SJCRH30 (cell line): ENCODE measurements around the gene C1orf159. TPM values are rescaled to one million over a fixed set of nuclear protein-coding genes. Genes with fewer than 3 reads are reported as not detected.

Experiments
- DNase-seq, 2 experiments: peaks; one replicate each; pipeline ENCODE4 v3.0.0-alpha.2; 2015 to 2020
- H3K27ac ChIP-seq: fragments of 250-450 bp; sonication (Bioruptor Pico); 2 replicates; pipeline ENCODE4 v1.5.1; 2020; ENCODE audit warnings: mild to moderate bottlenecking, moderate library complexity
- H3K27me3 ChIP-seq: fragments of 250-450 bp; sonication (Bioruptor Pico); 2 replicates; pipeline ENCODE4 v1.5.1; 2020; ENCODE audit warnings: mild to moderate bottlenecking, moderate library complexity
- H3K36me3 ChIP-seq: fragments of 250-450 bp; sonication (Bioruptor Pico); 2 replicates; pipeline ENCODE4 v1.5.1; 2020; ENCODE audit warnings: mild to moderate bottlenecking, moderate library complexity
- H3K4me1 ChIP-seq: fragments of 250-450 bp; sonication (Bioruptor Pico); 2 replicates; pipeline ENCODE4 v1.5.1; 2020; ENCODE audit warnings: mild to moderate bottlenecking, moderate library complexity
- H3K4me3 ChIP-seq: fragments of 250-450 bp; sonication (Bioruptor Pico); 2 replicates; pipeline ENCODE4 v1.5.1; 2020; ENCODE audit warnings: mild to moderate bottlenecking, moderate library complexity
- H3K9me3 ChIP-seq: fragments of 250-450 bp; sonication (Bioruptor Pico); replicated peaks from 2 replicates; pipeline ENCODE4 v1.5.1; 2020; ENCODE audit warnings: mild to moderate bottlenecking, moderate library complexity
- total RNA-seq: library from RNA; depleted of rRNA; stranded (reverse); fragments of >200 nt; shearing (Covaris generic); gene quantifications from 2 replicates; pipeline ENCODE4 v1.2.3, GENCODE V29; 2014; rRNA removed

The C1orf159 gene
- total RNA-seq: 19.9 and 20.8 TPM in 2 replicates

GRCh38 chr1:1115786-1116700 is at the start of gene C1orf159:
C1orf159 (minus strand) TSS chr1:1116089; CDS start chr1:1091543, 24,546 bp downstream.
- Histone ChIP-seq H3K4me1 (peaks cover 8% of the 10 kb centered on the region; the same call in 1 of the 2 replicates), H3K9me3 (no peaks in the 10 kb centered on the region), H3K4me3 (peak within 1 kb of the TSS; percentile 98), H3K27me3 (peaks cover 31% of the 10 kb centered on the region), H3K27ac (peak within 1 kb of the TSS; percentile 61), H3K36me3 (peaks cover 10% of the 10 kb centered on the region)
- DNase-seq: peak; percentile 99

GRCh38 chr1:1165485-1165884 is 49.6 kb upstream of the C1orf159 start:
- H3K27me3 ChIP-seq: peaks cover 70% of the 10 kb centered on the region
- H3K9me3 ChIP-seq: no peaks in the 10 kb centered on the region
- no peak overlapping the region for H3K4me3 ChIP-seq
- peaks cover 13% of the 10 kb centered on the region for H3K4me1 ChIP-seq
- DNase-seq: no peak
- no peak overlapping the region for H3K27ac ChIP-seq
- H3K36me3 ChIP-seq: no peaks in the 10 kb centered on the region

- Histone ChIP-seq H3K4me3 (no peak overlapping the region), H3K36me3 (no peaks in the 10 kb centered on the region), H3K4me1 (peaks cover 17% of the 10 kb centered on the region), H3K9me3 (no peaks in the 10 kb centered on the region), H3K27ac (no peak overlapping the region), H3K27me3 (peaks cover 63% of the 10 kb centered on the region)
- no peak for DNase-seq
These were observed 49.0 kb upstream of the C1orf159 start for GRCh38 chr1:1164701-1165451.

GRCh38 chr1:1164361-1164700 is 48.4 kb upstream of the C1orf159 start:
- Histone ChIP-seq H3K4me3 (no peak overlapping the region), H3K27me3 (peaks cover 58% of the 10 kb centered on the region), H3K36me3 (no peaks in the 10 kb centered on the region), H3K27ac (no peak overlapping the region), H3K9me3 (no peaks in the 10 kb centered on the region), H3K4me1 (peaks cover 22% of the 10 kb centered on the region)
- DNase-seq: no peak

GRCh38 chr1:1163538-1164070 is 47.7 kb upstream of the C1orf159 start:
- Histone ChIP-seq H3K4me3 (no peak overlapping the region), H3K9me3 (no peaks in the 10 kb centered on the region), H3K27ac (no peak overlapping the region), H3K36me3 (no peaks in the 10 kb centered on the region), H3K4me1 (peaks cover 30% of the 10 kb centered on the region), H3K27me3 (peaks cover 51% of the 10 kb centered on the region)
- no peak for DNase-seq

- H3K4me3 ChIP-seq: no peak overlapping the region
- H3K27ac ChIP-seq: no peak overlapping the region
- peaks cover 44% of the 10 kb centered on the region for H3K27me3 ChIP-seq
- H3K36me3 ChIP-seq: no peaks in the 10 kb centered on the region
- no peaks in the 10 kb centered on the region for H3K9me3 ChIP-seq
- H3K4me1 ChIP-seq: peaks cover 33% of the 10 kb centered on the region
- DNase-seq: no peak
These were observed 47.0 kb upstream of the C1orf159 start for GRCh38 chr1:1162597-1163537.

GRCh38 chr1:1161683-1162079 is 45.8 kb upstream of the C1orf159 start:
- peaks cover 33% of the 10 kb centered on the region for H3K27me3 ChIP-seq
- H3K27ac ChIP-seq: no peak overlapping the region
- H3K4me3 ChIP-seq: no peak overlapping the region
- no peaks in the 10 kb centered on the region for H3K9me3 ChIP-seq
- peaks cover 33% of the 10 kb centered on the region for H3K4me1 ChIP-seq
- no peaks in the 10 kb centered on the region for H3K36me3 ChIP-seq
- DNase-seq: no peak

DNA sequence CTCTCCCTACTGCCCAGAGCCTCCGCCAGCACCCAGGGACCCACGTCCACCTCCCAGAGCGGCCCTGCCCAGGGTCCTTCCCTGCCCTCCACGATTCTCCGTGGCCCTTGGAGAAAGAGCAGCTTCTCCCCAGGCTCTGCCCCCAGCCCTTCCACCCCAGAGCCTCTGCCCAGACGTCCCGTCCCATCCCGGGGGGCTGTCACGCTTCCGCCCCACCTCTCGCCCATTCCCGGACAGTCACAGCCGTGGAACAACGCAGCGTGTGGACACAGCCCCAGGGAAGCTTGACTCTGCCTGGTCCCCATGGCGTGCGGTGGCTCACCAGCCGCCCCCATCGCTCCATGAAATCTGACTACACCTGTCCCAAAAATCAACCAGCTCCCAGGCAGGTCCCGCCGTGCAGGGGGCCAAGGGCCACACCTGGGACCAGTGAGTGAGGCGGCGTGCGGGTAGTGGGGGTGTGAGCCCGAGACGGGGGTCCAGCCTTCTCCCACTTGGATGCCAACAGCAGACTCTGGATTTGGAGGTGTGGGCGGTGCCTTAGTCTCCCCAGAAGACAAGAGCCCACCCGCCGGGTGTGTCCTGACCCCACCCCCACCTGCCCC is 45.3 kb upstream of the C1orf159 start:
- Histone ChIP-seq H3K4me3 (no peak overlapping the region), H3K4me1 (peaks cover 33% of the 10 kb centered on the region), H3K27ac (no peak overlapping the region), H3K9me3 (no peaks in the 10 kb centered on the region), H3K36me3 (no peaks in the 10 kb centered on the region), H3K27me3 (peaks cover 31% of the 10 kb centered on the region)
- no peak for DNase-seq

DNA sequence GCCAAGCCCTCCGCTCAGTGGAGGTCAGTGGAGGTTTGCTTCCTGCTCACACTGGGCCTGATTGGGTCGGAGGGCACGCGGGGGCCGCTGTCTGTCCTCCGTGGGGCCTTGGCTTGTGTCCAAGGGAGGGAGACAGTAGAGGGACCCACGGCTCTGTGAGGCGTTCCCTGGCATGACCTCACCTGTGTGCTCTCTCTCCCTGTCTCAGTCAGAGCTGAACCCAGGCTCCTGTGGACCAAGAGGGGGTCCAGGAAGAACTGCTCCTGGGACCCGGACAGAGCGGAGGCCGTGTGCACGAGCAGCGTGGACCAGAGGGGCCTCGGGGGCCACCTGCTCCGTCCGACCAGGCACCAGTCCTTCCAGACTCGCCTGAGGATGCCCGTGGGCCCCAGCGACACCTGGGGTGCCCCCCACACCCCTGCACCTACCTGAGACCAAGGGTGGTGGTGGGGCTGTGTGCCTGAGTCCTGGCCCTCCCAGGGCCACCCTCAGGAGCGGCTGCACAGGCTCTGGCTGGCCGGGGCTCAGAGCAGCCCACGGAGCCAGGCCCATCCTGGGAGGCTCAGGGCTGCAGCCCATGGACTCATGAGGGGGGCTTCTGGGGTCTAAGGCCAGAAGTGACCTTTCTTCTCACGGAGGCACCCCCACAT is 44.5 kb upstream of the C1orf159 start:
- H3K27me3 ChIP-seq: peaks cover 23% of the 10 kb centered on the region
- H3K4me3 ChIP-seq: no peak overlapping the region
- no peaks in the 10 kb centered on the region for H3K36me3 ChIP-seq
- H3K9me3 ChIP-seq: no peaks in the 10 kb centered on the region; the same call in 1 of the 2 replicates
- H3K4me1 ChIP-seq: peaks cover 25% of the 10 kb centered on the region
- no peak overlapping the region for H3K27ac ChIP-seq
- DNase-seq: no peak

DNA sequence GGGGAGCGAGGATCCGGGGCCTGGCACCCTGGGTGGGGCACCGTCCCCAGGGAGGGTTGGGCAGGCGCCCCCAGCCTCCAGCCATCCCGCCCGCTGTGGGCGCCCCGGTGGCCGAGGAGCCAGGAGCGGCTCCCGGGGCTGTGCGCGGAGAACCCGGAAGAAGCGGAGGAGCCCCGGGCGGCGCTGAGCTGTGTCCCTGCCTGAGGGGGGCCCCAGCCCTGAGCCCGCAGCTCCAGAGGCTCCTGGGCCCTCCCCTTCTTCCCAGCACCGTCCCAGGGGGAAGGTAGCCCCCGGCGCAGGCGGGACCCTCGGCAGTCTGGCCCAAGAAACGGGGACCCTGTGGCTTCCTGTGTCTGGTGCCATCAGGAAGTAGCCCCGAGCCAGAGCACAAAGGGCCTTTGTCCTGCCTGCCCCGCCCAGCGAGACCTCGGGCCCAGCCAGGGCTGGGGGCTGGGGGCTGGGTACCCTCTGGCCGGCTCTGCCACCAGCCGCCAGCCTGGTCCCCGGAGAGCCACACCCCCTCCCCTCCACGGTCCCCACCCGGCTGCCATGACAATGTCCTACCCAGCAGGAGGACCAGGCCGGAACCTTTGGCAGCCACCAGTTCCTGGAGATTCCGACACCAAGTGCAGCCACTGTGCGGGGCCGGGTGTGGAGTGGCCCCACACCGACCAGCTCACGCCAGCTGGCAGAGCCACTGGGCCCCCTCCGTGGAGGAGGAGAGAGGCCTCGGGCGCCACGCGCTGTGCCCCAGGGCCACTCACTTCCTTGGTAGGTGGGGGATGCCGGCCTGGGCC is 42.2 kb upstream of the C1orf159 start:
- H3K36me3 ChIP-seq: no peaks in the 10 kb centered on the region
- peak overlapping the region; percentile 96 for H3K27ac ChIP-seq
- peaks cover 22% of the 10 kb centered on the region for H3K4me1 ChIP-seq
- H3K9me3 ChIP-seq: peaks cover 3% of the 10 kb centered on the region; the same call in 1 of the 2 replicates
- H3K4me3 ChIP-seq: peak overlapping the region; percentile 62
- peaks cover 10% of the 10 kb centered on the region; the same call in 1 of the 2 replicates for H3K27me3 ChIP-seq
- peak; percentile 86 to 88 for DNase-seq

DNA sequence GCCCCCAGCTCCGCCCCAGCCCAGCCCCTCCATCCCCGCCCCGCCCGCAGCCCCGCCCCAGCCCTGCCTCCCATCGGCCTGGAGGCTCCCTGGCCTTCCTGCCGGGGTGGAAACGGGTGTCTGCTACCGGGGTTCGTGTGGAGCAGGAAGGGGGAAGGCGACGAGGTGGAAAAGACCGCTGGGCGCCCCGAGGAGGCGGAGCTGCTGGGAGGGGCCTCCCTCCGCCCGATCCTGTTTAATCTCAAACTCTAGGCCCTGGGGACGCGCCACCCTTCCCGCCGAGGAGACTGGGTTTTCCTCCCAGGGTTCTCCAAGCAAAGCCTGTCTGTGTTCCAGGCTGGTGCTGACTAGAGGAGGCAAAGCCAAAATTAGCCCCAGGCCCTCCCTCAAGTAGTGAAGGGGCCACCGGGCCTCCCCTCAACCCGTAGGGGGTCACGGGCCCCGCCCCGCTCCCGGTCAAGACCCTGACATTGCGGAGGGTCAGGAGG is 41.6 kb upstream of the C1orf159 start:
- peaks cover 22% of the 10 kb centered on the region for H3K4me1 ChIP-seq
- H3K27me3 ChIP-seq: peaks cover 10% of the 10 kb centered on the region; the same call in 1 of the 2 replicates
- peak; percentile 85 to 88 for DNase-seq
- H3K4me3 ChIP-seq: peak overlapping the region; percentile 62
- H3K27ac ChIP-seq: peak overlapping the region; percentile 96
- H3K9me3 ChIP-seq: peaks cover 3% of the 10 kb centered on the region; the same call in 1 of the 2 replicates
- H3K36me3 ChIP-seq: no peaks in the 10 kb centered on the region

DNA sequence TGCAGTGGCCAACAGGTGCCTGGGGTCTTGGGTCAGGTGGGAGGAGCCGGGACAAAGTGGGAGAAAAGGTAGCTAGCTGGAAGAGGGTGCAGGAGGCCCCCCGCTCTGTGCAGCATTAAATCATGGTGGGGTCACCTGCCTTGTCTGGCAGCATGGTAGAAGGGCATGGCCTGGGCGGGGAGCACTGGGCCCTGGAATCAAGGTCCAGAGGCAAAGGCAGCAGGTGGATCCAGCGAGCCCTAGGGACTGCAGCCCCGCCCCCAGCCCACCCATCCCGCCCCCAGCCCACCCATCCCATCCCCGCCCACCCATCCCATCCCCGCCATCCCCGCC is 41.1 kb upstream of the C1orf159 start:
- DNase-seq: no peak
- Histone ChIP-seq H3K4me3 (no peak overlapping the region), H3K36me3 (no peaks in the 10 kb centered on the region), H3K4me1 (peaks cover 22% of the 10 kb centered on the region), H3K9me3 (peaks cover 3% of the 10 kb centered on the region; the same call in 1 of the 2 replicates), H3K27ac (no peak overlapping the region), H3K27me3 (peaks cover 6% of the 10 kb centered on the region; the same call in 1 of the 2 replicates)
